SK-N-SH treated with all-trans-retinoic acid at 6 μM for 48 hours (cell line): ENCODE measurements around the gene EIF2B5.

Source experiments
- ATAC-seq: fragments of 200-7000 bp; cut with Tn5 transposase; 3 replicates; pipeline ENCODE4 v1.9.1; 2020; ENCODE audit warnings: mild to moderate bottlenecking, moderate library complexity
- ARNTL ChIP-seq: fragments of 450-650 bp; formaldehyde crosslinking; IDR thresholded peaks from 2 replicates; pipeline ENCODE4 v1.5.0; 2020; ENCODE audit warnings: low read depth, mild to moderate bottlenecking, moderate library complexity, borderline replicate concordance
- CSDC2 ChIP-seq: fragments of 250-450 bp; sonication (Bioruptor Pico); IDR thresholded peaks from 2 replicates; pipeline ENCODE4 v1.5.0; 2020; ENCODE audit warnings: mild to moderate bottlenecking, moderate library complexity
- ESRRG ChIP-seq: fragments of 250-450 bp; sonication (Bioruptor Pico); IDR thresholded peaks from 2 replicates; pipeline ENCODE4 v1.6.1; 2021; ENCODE audit warnings: mild to moderate bottlenecking
- GLIS3 ChIP-seq: fragments of 250-450 bp; sonication (Bioruptor Pico); IDR thresholded peaks from 2 replicates; pipeline ENCODE4 v1.5.0; 2020; ENCODE audit warnings: mild to moderate bottlenecking, moderate library complexity
- OSR1 ChIP-seq: fragments of 250-450 bp; sonication (Bioruptor Pico); IDR thresholded peaks from 2 replicates; pipeline ENCODE4 v1.8.0; 2022; ENCODE audit warnings: moderate library complexity, mild to moderate bottlenecking, inconsistent platforms
- PPARA ChIP-seq: fragments of 250-450 bp; sonication (Bioruptor Pico); IDR thresholded peaks from 2 replicates; pipeline ENCODE4 v1.5.0; 2020; ENCODE audit warnings: mild to moderate bottlenecking, borderline replicate concordance
- RARB ChIP-seq: fragments of 250-450 bp; sonication (Bioruptor Pico); IDR thresholded peaks from 2 replicates; pipeline ENCODE4 v1.8.0; 2021; ENCODE audit warnings: mild to moderate bottlenecking, moderate library complexity
- SNAI2 ChIP-seq: fragments of 250-450 bp; sonication (Bioruptor Pico); IDR thresholded peaks from 2 replicates; pipeline ENCODE4 v1.5.0; 2020; ENCODE audit warnings: mild to moderate bottlenecking, moderate library complexity
- TCF4 ChIP-seq: fragments of 250-450 bp; sonication (Bioruptor Pico); IDR thresholded peaks from 2 replicates; pipeline ENCODE4 v1.8.0; 2021; ENCODE audit warnings: mild to moderate bottlenecking, moderate library complexity, borderline replicate concordance
- TOX ChIP-seq: fragments of 250-450 bp; sonication (Bioruptor Pico); IDR thresholded peaks from 2 replicates; pipeline ENCODE4 v1.8.0; 2021; ENCODE audit warnings: mild to moderate bottlenecking, moderate library complexity, borderline replicate concordance
- ZC3H10 ChIP-seq: fragments of 250-450 bp; sonication (Bioruptor Pico); IDR thresholded peaks from 2 replicates; pipeline ENCODE4 v1.5.1; 2021; ENCODE audit warnings: mild to moderate bottlenecking, moderate library complexity
- ZFP3 ChIP-seq: fragments of 250-450 bp; sonication (Bioruptor Pico); IDR thresholded peaks from 2 replicates; pipeline ENCODE4 v1.5.0; 2020; ENCODE audit warnings: mild to moderate bottlenecking, moderate library complexity
- ZFP30 ChIP-seq: fragments of 450-650 bp; formaldehyde crosslinking; IDR thresholded peaks from 2 replicates; pipeline ENCODE4 v1.5.0; 2022; ENCODE audit warnings: mild to moderate bottlenecking, moderate library complexity
- ZNF565 ChIP-seq: fragments of 450-650 bp; formaldehyde crosslinking; conservative IDR thresholded peaks from 2 replicates; pipeline ENCODE4 v1.5.0; 2020; ENCODE audit warnings: low read depth, mild to moderate bottlenecking, moderate library complexity
- ZNF70 ChIP-seq: fragments of 450-650 bp; formaldehyde crosslinking; IDR thresholded peaks from 2 replicates; pipeline ENCODE4 v1.5.0; 2020; ENCODE audit warnings: mild to moderate bottlenecking, moderate library complexity
- ZNF8 ChIP-seq: fragments of 450-650 bp; formaldehyde crosslinking; IDR thresholded peaks from 2 replicates; pipeline ENCODE4 v1.5.0; 2020; ENCODE audit warnings: mild to moderate bottlenecking, moderate library complexity
- TF ChIP-seq, protein P1 (sequence below): fragments of 250-450 bp; sonication (Bioruptor Pico); IDR thresholded peaks from 2 replicates; pipeline ENCODE4 v1.5.1; 2021; ENCODE audit warnings: mild to moderate bottlenecking, moderate library complexity
- TF ChIP-seq, protein P2 (sequence below): fragments of 250-450 bp; sonication (Bioruptor Pico); IDR thresholded peaks from 2 replicates; pipeline ENCODE4 v1.5.0; 2020; ENCODE audit warnings: mild to moderate bottlenecking, moderate library complexity
- TF ChIP-seq, protein P3 (sequence below): fragments of 250-450 bp; sonication (Bioruptor Pico); IDR thresholded peaks from 2 replicates; pipeline ENCODE4 v1.8.0; 2020; ENCODE audit warnings: mild to moderate bottlenecking, moderate library complexity, borderline replicate concordance
- TF ChIP-seq, protein P4 (sequence below): fragments of 250-450 bp; sonication (Bioruptor Pico); IDR thresholded peaks from 2 replicates; pipeline ENCODE4 v1.5.1; 2020; ENCODE audit warnings: low read depth, mild to moderate bottlenecking, moderate library complexity
- TF ChIP-seq, protein P5 (sequence below): fragments of 250-450 bp; sonication (Bioruptor Pico); IDR thresholded peaks from 2 replicates; pipeline ENCODE4 v1.8.0; 2021; ENCODE audit warnings: low read depth, mild to moderate bottlenecking, moderate library complexity, borderline replicate concordance

The EIF2B5 gene

DNA sequence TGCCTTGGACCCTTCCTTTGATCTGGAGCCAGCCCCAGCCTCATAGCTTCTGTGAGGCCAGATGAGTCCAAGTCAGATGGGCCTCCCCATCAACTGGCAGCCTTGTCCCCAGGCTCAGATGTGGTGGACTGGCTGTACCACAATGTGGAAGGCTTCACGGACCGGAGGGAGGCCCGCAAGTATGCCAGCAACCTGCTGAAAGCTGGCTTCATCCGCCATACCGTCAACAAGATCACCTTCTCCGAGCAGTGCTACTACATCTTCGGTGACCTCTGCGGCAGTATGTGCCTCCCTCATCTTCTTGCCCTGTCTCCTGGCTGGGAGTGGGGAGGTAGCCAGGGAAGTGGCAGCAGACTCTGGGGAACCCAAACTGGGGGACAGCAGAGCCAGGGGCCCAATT lies 32.6 kb downstream of the EIF2B5 start:
- no peak for TF ChIP-seq ZFP3 (CRISPR knock-in tag)
- TF ChIP-seq ARNTL: no peak
- no peak for TF ChIP-seq TOX
- TF ChIP-seq PPARA (CRISPR knock-in tag): no peak
- no peak for TF ChIP-seq SNAI2 (CRISPR knock-in tag)
- TF ChIP-seq, protein P1, sequence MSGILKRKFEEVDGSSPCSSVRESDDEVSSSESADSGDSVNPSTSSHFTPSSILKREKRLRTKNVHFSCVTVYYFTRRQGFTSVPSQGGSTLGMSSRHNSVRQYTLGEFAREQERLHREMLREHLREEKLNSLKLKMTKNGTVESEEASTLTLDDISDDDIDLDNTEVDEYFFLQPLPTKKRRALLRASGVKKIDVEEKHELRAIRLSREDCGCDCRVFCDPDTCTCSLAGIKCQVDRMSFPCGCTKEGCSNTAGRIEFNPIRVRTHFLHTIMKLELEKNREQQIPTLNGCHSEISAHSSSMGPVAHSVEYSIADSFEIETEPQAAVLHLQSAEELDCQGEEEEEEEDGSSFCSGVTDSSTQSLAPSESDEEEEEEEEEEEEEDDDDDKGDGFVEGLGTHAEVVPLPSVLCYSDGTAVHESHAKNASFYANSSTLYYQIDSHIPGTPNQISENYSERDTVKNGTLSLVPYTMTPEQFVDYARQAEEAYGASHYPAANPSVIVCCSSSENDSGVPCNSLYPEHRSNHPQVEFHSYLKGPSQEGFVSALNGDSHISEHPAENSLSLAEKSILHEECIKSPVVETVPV: no peak
- TF ChIP-seq, protein P2, sequence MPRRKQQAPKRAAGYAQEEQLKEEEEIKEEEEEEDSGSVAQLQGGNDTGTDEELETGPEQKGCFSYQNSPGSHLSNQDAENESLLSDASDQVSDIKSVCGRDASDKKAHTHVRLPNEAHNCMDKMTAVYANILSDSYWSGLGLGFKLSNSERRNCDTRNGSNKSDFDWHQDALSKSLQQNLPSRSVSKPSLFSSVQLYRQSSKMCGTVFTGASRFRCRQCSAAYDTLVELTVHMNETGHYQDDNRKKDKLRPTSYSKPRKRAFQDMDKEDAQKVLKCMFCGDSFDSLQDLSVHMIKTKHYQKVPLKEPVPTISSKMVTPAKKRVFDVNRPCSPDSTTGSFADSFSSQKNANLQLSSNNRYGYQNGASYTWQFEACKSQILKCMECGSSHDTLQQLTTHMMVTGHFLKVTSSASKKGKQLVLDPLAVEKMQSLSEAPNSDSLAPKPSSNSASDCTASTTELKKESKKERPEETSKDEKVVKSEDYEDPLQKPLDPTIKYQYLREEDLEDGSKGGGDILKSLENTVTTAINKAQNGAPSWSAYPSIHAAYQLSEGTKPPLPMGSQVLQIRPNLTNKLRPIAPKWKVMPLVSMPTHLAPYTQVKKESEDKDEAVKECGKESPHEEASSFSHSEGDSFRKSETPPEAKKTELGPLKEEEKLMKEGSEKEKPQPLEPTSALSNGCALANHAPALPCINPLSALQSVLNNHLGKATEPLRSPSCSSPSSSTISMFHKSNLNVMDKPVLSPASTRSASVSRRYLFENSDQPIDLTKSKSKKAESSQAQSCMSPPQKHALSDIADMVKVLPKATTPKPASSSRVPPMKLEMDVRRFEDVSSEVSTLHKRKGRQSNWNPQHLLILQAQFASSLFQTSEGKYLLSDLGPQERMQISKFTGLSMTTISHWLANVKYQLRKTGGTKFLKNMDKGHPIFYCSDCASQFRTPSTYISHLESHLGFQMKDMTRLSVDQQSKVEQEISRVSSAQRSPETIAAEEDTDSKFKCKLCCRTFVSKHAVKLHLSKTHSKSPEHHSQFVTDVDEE (CRISPR knock-in tag): no peak
- TF ChIP-seq TCF4: no peak
- no peak for TF ChIP-seq RARB (CRISPR knock-in tag)
- no peak for TF ChIP-seq ZNF8
- TF ChIP-seq ZC3H10 (CRISPR knock-in tag): no peak
- TF ChIP-seq, protein P3, sequence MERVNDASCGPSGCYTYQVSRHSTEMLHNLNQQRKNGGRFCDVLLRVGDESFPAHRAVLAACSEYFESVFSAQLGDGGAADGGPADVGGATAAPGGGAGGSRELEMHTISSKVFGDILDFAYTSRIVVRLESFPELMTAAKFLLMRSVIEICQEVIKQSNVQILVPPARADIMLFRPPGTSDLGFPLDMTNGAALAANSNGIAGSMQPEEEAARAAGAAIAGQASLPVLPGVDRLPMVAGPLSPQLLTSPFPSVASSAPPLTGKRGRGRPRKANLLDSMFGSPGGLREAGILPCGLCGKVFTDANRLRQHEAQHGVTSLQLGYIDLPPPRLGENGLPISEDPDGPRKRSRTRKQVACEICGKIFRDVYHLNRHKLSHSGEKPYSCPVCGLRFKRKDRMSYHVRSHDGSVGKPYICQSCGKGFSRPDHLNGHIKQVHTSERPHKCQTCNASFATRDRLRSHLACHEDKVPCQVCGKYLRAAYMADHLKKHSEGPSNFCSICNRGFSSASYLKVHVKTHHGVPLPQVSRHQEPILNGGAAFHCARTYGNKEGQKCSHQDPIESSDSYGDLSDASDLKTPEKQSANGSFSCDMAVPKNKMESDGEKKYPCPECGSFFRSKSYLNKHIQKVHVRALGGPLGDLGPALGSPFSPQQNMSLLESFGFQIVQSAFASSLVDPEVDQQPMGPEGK (CRISPR knock-in tag): no peak
- no peak for TF ChIP-seq GLIS3 (CRISPR knock-in tag)
- no peak for TF ChIP-seq CSDC2
- TF ChIP-seq, protein P4, sequence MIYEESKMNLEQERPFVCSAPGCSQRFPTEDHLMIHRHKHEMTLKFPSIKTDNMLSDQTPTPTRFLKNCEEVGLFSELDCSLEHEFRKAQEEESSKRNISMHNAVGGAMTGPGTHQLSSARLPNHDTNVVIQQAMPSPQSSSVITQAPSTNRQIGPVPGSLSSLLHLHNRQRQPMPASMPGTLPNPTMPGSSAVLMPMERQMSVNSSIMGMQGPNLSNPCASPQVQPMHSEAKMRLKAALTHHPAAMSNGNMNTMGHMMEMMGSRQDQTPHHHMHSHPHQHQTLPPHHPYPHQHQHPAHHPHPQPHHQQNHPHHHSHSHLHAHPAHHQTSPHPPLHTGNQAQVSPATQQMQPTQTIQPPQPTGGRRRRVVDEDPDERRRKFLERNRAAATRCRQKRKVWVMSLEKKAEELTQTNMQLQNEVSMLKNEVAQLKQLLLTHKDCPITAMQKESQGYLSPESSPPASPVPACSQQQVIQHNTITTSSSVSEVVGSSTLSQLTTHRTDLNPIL (CRISPR knock-in tag): no peak
- no peak for TF ChIP-seq ZFP30 (CRISPR knock-in tag)
- TF ChIP-seq OSR1: no peak
- ATAC-seq: no peak

DNA sequence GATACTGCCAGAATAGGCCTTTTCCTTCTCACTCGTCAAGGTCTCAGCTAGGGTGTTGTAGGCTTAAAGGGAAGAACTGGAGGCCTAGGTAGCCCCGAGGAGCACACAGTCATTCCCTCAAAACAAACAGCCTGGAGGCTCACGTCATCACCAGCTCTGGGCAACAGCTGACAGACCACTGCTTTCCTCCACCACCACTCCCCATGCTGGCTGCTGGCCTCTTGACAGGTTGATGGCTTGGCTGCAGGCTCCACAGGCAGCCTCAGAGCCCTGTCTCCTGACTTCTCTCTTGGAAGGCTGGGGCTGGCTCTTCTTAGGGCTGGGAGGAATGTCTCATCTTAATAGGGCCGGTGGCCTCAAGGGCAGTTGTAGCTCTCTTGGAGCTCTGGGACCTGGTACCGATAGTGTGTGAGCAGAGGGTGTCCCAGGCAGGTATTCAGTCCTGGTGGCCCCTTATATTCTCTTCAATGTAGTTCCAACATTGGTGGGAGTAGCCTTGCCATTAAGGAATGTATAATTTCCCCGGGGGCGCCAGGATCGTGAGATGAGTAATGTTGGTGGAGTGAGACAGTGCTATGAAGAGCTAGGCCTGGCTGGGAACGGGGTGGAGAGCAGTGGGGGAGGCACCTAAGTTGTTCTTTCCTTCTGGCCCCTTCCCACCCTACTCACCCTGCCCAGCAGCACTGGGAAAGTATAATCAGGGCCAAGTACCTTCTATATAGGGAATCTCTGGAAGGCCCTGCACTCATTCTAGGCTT lies 33.4 kb downstream of the EIF2B5 start:
- TF ChIP-seq ZFP30 (CRISPR knock-in tag): no peak
- no peak for TF ChIP-seq ZNF565 (CRISPR knock-in tag)
- no peak for TF ChIP-seq ARNTL
- TF ChIP-seq, protein P2 (CRISPR knock-in tag): no peak
- no peak for TF ChIP-seq ZNF70 (CRISPR knock-in tag)
- no peak for TF ChIP-seq ESRRG (CRISPR knock-in tag)
- TF ChIP-seq CSDC2: no peak
- TF ChIP-seq, protein P1: no peak
- TF ChIP-seq ZC3H10 (CRISPR knock-in tag): no peak
- TF ChIP-seq, protein P3 (CRISPR knock-in tag): no peak
- TF ChIP-seq, protein P4 (CRISPR knock-in tag): no peak
- no peak for TF ChIP-seq SNAI2 (CRISPR knock-in tag)
- TF ChIP-seq OSR1: no peak
- TF ChIP-seq RARB (CRISPR knock-in tag): no peak
- TF ChIP-seq, protein P5, sequence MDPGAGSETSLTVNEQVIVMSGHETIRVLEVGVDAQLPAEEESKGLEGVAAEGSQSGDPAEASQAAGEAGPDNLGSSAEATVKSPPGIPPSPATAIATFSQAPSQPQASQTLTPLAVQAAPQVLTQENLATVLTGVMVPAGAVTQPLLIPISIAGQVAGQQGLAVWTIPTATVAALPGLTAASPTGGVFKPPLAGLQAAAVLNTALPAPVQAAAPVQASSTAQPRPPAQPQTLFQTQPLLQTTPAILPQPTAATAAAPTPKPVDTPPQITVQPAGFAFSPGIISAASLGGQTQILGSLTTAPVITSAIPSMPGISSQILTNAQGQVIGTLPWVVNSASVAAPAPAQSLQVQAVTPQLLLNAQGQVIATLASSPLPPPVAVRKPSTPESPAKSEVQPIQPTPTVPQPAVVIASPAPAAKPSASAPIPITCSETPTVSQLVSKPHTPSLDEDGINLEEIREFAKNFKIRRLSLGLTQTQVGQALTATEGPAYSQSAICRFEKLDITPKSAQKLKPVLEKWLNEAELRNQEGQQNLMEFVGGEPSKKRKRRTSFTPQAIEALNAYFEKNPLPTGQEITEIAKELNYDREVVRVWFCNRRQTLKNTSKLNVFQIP: no peak
- no peak for TF ChIP-seq TCF4
- ATAC-seq: no peak
